ENCODE measurements around the gene PIEZO2. TPM values are rescaled to one million over a fixed set of nuclear protein-coding genes. Genes with fewer than 3 reads are reported as not detected.

The PIEZO2 gene
- total RNA-seq, 1 experiment from 2014 or later: 10.7 TPM

- no peak for TF ChIP-seq ATF6 (CRISPR knock-in tag; IDR thresholded peaks at IDR 0.05)
- no peak for TF ChIP-seq KAT7 (CRISPR knock-in tag; IDR thresholded peaks at IDR 0.05; ENCODE audit: borderline replicate concordance)
- TF ChIP-seq ZBTB43 (CRISPR knock-in tag; IDR thresholded peaks at IDR 0.05): no peak
- TF ChIP-seq ZNF396 (CRISPR knock-in tag; IDR thresholded peaks at IDR 0.05; ENCODE audit: borderline replicate concordance): no peak
These were observed 146.6 kb downstream of the PIEZO2 start (continued) for GRCh38 chr18:11002796-11003195.

GRCh38 chr18:11002277-11002676, 147.1 kb downstream of the PIEZO2 start:
- H3K4me3 Mint-ChIP-seq: no peak overlapping the region
- H3K4me1 Mint-ChIP-seq: peaks cover 22% of the 10 kb centered on the region
- ATAC-seq: no peak
- ChIA-PET CTCF (no interaction called here), POLR2A (no interaction called here)
- TF ChIP-seq E2F5 (CRISPR knock-in tag; IDR thresholded peaks at IDR 0.05): no peak
- no peak for TF ChIP-seq IRF2 (CRISPR knock-in tag; IDR thresholded peaks at IDR 0.05; ENCODE audit: borderline replicate concordance, low read depth)
- TF ChIP-seq ZNF423 (CRISPR knock-in tag; IDR thresholded peaks at IDR 0.05): no peak
- no peak for TF ChIP-seq E2F4 (CRISPR knock-in tag; IDR thresholded peaks at IDR 0.05; ENCODE audit: borderline replicate concordance, low read depth)
- no peak for TF ChIP-seq TEAD4 (CRISPR knock-in tag; IDR thresholded peaks at IDR 0.05)
- no peak for TF ChIP-seq NFYB (CRISPR knock-in tag; conservative IDR thresholded peaks at IDR 0.05; ENCODE audit: low read depth)
- TF ChIP-seq E2F1 (CRISPR knock-in tag; IDR thresholded peaks at IDR 0.05): no peak
- no peak for TF ChIP-seq ZNF425 (CRISPR knock-in tag; conservative IDR thresholded peaks at IDR 0.05)
- TF ChIP-seq ATF6 (CRISPR knock-in tag; IDR thresholded peaks at IDR 0.05): no peak
- TF ChIP-seq FOXP1 (CRISPR knock-in tag; IDR thresholded peaks at IDR 0.05; ENCODE audit: borderline replicate concordance): no peak
- TF ChIP-seq NR1H2 (CRISPR knock-in tag; IDR thresholded peaks at IDR 0.05): no peak
- DNase-seq (ENCODE audit: low spot score): no peak
- peaks cover 13% of the 10 kb centered on the region for H3K36me3 Mint-ChIP-seq
- peaks cover 12% of the 10 kb centered on the region for H3K9me3 Mint-ChIP-seq
- H3K27ac Mint-ChIP-seq: no peak overlapping the region
- H3K27me3 Mint-ChIP-seq (ENCODE audit: low read depth): no peaks in the 10 kb centered on the region
